ENCODE measurements around the gene MYO18B.

GRCh38 chr22:26047920-26048319, 305.9 kb downstream of the MYO18B start:
- TF ChIP-seq CTCF (IDR thresholded peaks at IDR 0.05) (no peak), EP300 (IDR thresholded peaks at IDR 0.05) (no peak), POLR2AphosphoS5 (IDR thresholded peaks at IDR 0.05) (no peak), POLR2A (IDR thresholded peaks at IDR 0.05; ENCODE audit: low read depth) (no peak)

All from esophagus muscularis mucosa (tissue), 4 donors.